Aorta (tissue), 5 donors: Measurements from ENCODE around the gene C3. TPM values are rescaled to one million over a fixed set of nuclear protein-coding genes. Genes with fewer than 3 reads are reported as not detected.
A peak's percentile ranks its signal among the peaks of the same experiment; 100 is the strongest.

Experiments used
- ATAC-seq: fragments of 200-7000 bp; cut with Tn5 transposase; one replicate; pipeline ENCODE4 v1.9.1; 2022; ENCODE audit warnings: moderate library complexity; ENCODE audit not compliant: low FRiP score
- DNase-seq, 2 donors: peaks; one replicate each; pipeline ENCODE4 v3.0.0-alpha.2; 2020
- H3K27ac ChIP-seq, 2 donors: one replicate each; pipeline ENCODE4 v1.5.1; 2013; ENCODE audit warnings: low read length in 2 of 2, mild to moderate bottlenecking in 2 of 2, moderate library complexity in 2 of 2, control low read depth in 1 of 2, inconsistent platforms in 1 of 2, low read depth in 1 of 2
- H3K27me3 ChIP-seq, 2 donors: one replicate each; pipeline ENCODE4 v1.6.1; 2013; ENCODE audit warnings: control low read depth in 1 of 2, low read length in 1 of 2, mild to moderate bottlenecking in 1 of 2, moderate library complexity in 1 of 2; ENCODE audit not compliant: insufficient read depth in 2 of 2, control insufficient read depth in 1 of 2
- H3K36me3 ChIP-seq, 2 donors: one replicate each; pipeline ENCODE4 v1.6.1; 2013; ENCODE audit warnings: control low read depth in 1 of 2, low read length in 1 of 2, mild to moderate bottlenecking in 1 of 2; ENCODE audit not compliant: insufficient read depth in 2 of 2, control insufficient read depth in 1 of 2
- H3K4me1 ChIP-seq, 2 donors: one replicate each; pipeline ENCODE4 v1.6.1; 2013; ENCODE audit warnings: low read length in 2 of 2, control low read depth in 1 of 2, mild to moderate bottlenecking in 1 of 2, moderate library complexity in 1 of 2; ENCODE audit not compliant: insufficient read depth in 2 of 2, control insufficient read depth in 1 of 2
- H3K4me3 ChIP-seq, 2 donors: one replicate each; pipeline ENCODE4 v1.5.1; 2013; ENCODE audit warnings: low read length in 2 of 2, control low read depth in 1 of 2, mild to moderate bottlenecking in 1 of 2
- H3K9me3 ChIP-seq: one replicate; pipeline ENCODE4 v1.6.1; 2013; ENCODE audit warnings: mild to moderate bottlenecking, low read length; ENCODE audit not compliant: control insufficient read depth
- WGBS, 2 donors: extraction: QIAGEN DNeasy Blood & Tissue Kit; methylation state at CpG; one replicate each; pipeline ENCODE4 v1.1.7; 2013; 5-methylcytosine and 5-hydroxymethylcytosine counted together
- intact Hi-C, 2 donors: fragments of 100-400 bp; cut with DNase I; formaldehyde crosslinking; loops; one replicate each; pipeline versions ENCODE4 v1.14.2 to v1.15.0; 2022
- polyA plus RNA-seq, 2 donors: library from polyadenylated mRNA; stranded (reverse); fragments of 200-250 nt; gene quantifications; one replicate each; pipeline ENCODE4 v1.2.3, GENCODE V29; 2013
- total RNA-seq, 2 donors: library from RNA; stranded (reverse); fragmentation: NEBNext Ultra II Directional; extraction: Animal tissue kit (Norgen Biotek cat#: 25700); gene quantifications; one replicate each; pipeline ENCODE4 v1.2.1, GENCODE V29; 2021
- donor health status: healthy with polysubstance abuse.
- donor health status: Bipolar disorder and iron deficiency.
- donor health status: DM: no; HTN: no; CAD: no.
- donor health status: DM: no; HTN: no; CAD: no.
- donor health status: DM: yes; HTN: yes; CAD: no.

Gene C3
- total and polyA plus RNA-seq, 4 donors, result 9.1 to 3,196 (median 522) TPM

GRCh38 chr19:6729573-6730152, 9.2 kb upstream of the C3 start:
- Histone ChIP-seq H3K4me1 (no peaks in the 10 kb centered on the region), H3K27ac (no peak overlapping the region), H3K4me3 (no peak overlapping the region), H3K27me3 (no peaks in the 10 kb centered on the region), H3K36me3 (peaks cover 0 to 3% of the 10 kb centered on the region in 2 donors), H3K9me3 (no peaks in the 10 kb centered on the region)
- DNase-seq (no peak), ATAC-seq (no peak)
- WGBS, 2 donors, result 87 to 92% methylated on average over 23 of the region's 23 CpGs
- intact Hi-C loops, result loop anchor here in 1 of 2 donors (10.0 kb wide), 2 partner anchors 95 to 205 kb away; no protein-coding TSS in a partner anchor

- Histone ChIP-seq H3K4me3 (no peak overlapping the region), H3K27me3 (no peaks in the 10 kb centered on the region), H3K27ac (no peak overlapping the region), H3K9me3 (no peaks in the 10 kb centered on the region), H3K36me3 (peaks cover 0 to 3% of the 10 kb centered on the region in 2 donors), H3K4me1 (no peaks in the 10 kb centered on the region)
- ATAC-seq (no peak), DNase-seq (peak in 1 of 2 donors; percentile 81)
- intact Hi-C loops, result no loop called here
- WGBS, 2 donors, result 21 to 30% methylated on average over 7 to 8 of the region's 8 CpGs
Measured at GRCh38 chr19:6728346-6728745, 7.9 kb upstream of the C3 start.

- Histone ChIP-seq H3K9me3 (no peaks in the 10 kb centered on the region), H3K4me1 (no peaks in the 10 kb centered on the region), H3K27ac (no peak overlapping the region), H3K27me3 (no peaks in the 10 kb centered on the region), H3K4me3 (no peak overlapping the region), H3K36me3 (no peaks in the 10 kb centered on the region)
- intact Hi-C loops, result no loop called here
- 80 to 81% methylated on average over 16 of the region's 16 CpGs for WGBS, 2 donors
- DNase-seq (no peak), ATAC-seq (no peak)
Measured at GRCh38 chr19:6725513-6726231, 5.2 kb upstream of the C3 start.

- Histone ChIP-seq H3K27me3 (no peaks in the 10 kb centered on the region), H3K36me3 (no peaks in the 10 kb centered on the region), H3K9me3 (no peaks in the 10 kb centered on the region), H3K27ac (no peak overlapping the region), H3K4me1 (no peaks in the 10 kb centered on the region), H3K4me3 (no peak overlapping the region)
- 66 to 70% methylated on average over 15 of the region's 15 CpGs for WGBS, 2 donors
- DNase-seq (peak; percentile 31 to 50), ATAC-seq (no peak)
- intact Hi-C loops, result no loop called here
Measured at GRCh38 chr19:6724631-6725492, 4.4 kb upstream of the C3 start.

- H3K27me3 ChIP-seq, result no peaks in the 10 kb centered on the region
- intact Hi-C loops, result no loop called here
- no peak overlapping the region for H3K27ac ChIP-seq
- no peak overlapping the region for H3K4me3 ChIP-seq
- 77 to 80% methylated on average over 5 of the region's 5 CpGs for WGBS, 2 donors
- no peaks in the 10 kb centered on the region for H3K4me1 ChIP-seq
- no peak for ATAC-seq
- DNase-seq, result peak; percentile 44 to 56
- no peaks in the 10 kb centered on the region for H3K36me3 ChIP-seq
- no peaks in the 10 kb centered on the region for H3K9me3 ChIP-seq
Measured at GRCh38 chr19:6723738-6724137, 3.3 kb upstream of the C3 start.

GRCh38 chr19:6723108-6723618, 2.7 kb upstream of the C3 start:
- DNase-seq (peak in 1 of 2 donors; percentile 52), ATAC-seq (peak; percentile 39)
- no peak overlapping the region for H3K27ac ChIP-seq
- 24 to 26% methylated on average over 13 of the region's 13 CpGs for WGBS, 2 donors
- intact Hi-C loops, result no loop called here
- no peaks in the 10 kb centered on the region for H3K9me3 ChIP-seq
- no peaks in the 10 kb centered on the region for H3K36me3 ChIP-seq
- no peaks in the 10 kb centered on the region for H3K4me1 ChIP-seq
- H3K4me3 ChIP-seq, result no peak overlapping the region
- no peaks in the 10 kb centered on the region for H3K27me3 ChIP-seq

- Histone ChIP-seq H3K27ac (no peak overlapping the region), H3K27me3 (no peaks in the 10 kb centered on the region), H3K4me3 (no peak overlapping the region), H3K36me3 (no peaks in the 10 kb centered on the region), H3K4me1 (no peaks in the 10 kb centered on the region), H3K9me3 (no peaks in the 10 kb centered on the region)
- WGBS, 2 donors, result 76 to 83% methylated on average over 5 of the region's 5 CpGs
- ATAC-seq (no peak), DNase-seq (no peak)
- intact Hi-C loops, result no loop called here
Measured at GRCh38 chr19:6721773-6722172, 1.3 kb upstream of the C3 start.

GRCh38 chr19:6721138-6721474, 656 bp upstream of the C3 start:
- no peak for ATAC-seq
- H3K27ac ChIP-seq, result no peak overlapping the region
- no peaks in the 10 kb centered on the region for H3K4me1 ChIP-seq

More at GRCh38 chr19:6721138-6721474, 656 bp upstream of the C3 start:
- no peaks in the 10 kb centered on the region for H3K9me3 ChIP-seq
- H3K4me3 ChIP-seq, result no peak overlapping the region
- H3K27me3 ChIP-seq, result no peaks in the 10 kb centered on the region
- H3K36me3 ChIP-seq, result no peaks in the 10 kb centered on the region
- intact Hi-C loops, result no loop called here
- DNase-seq, result no peak
